Karpas-422 (cell line): ENCODE results near the gene FAM209B. TPM values are rescaled to one million over a fixed set of nuclear protein-coding genes. Genes with fewer than 3 reads are reported as not detected.

Experiments
- DNase-seq: peaks from one replicate; pipeline ENCODE4 v3.0.0-alpha.2; 2015
- H2AFZ ChIP-seq: fragments of 200-600 bp; sonication (generic); 2 replicates; pipeline ENCODE4 v1.6.1; 2014; ENCODE audit warnings: antibody characterized with exemption, low read length, mixed read lengths
- H3K27ac ChIP-seq: fragments of 200-600 bp; sonication (generic); 2 replicates; pipeline ENCODE4 v1.5.1; 2014; ENCODE audit warnings: mild to moderate bottlenecking, low read length, moderate library complexity
- H3K27me3 ChIP-seq: fragments of 200-600 bp; sonication (generic); 2 replicates; pipeline ENCODE4 v1.6.1; 2014; ENCODE audit warnings: low read length, mixed read lengths
- H3K36me3 ChIP-seq: fragments of 200-600 bp; sonication (generic); 2 replicates; pipeline ENCODE4 v1.6.1; 2014; ENCODE audit warnings: low read length, mixed read lengths; ENCODE audit not compliant: insufficient read depth
- H3K4me1 ChIP-seq: fragments of 200-600 bp; sonication (generic); 2 replicates; pipeline ENCODE4 v1.6.1; 2014; ENCODE audit warnings: mild to moderate bottlenecking, low read length, mixed read lengths
- H3K4me2 ChIP-seq: fragments of 200-600 bp; sonication (generic); 2 replicates; pipeline ENCODE4 v1.6.1; 2014; ENCODE audit warnings: low read length, low read depth, mild to moderate bottlenecking; ENCODE audit not compliant: poor library complexity, severe bottlenecking
- H3K4me3 ChIP-seq: fragments of 200-600 bp; sonication (generic); 2 replicates; pipeline ENCODE4 v1.5.1; 2014; ENCODE audit warnings: mild to moderate bottlenecking, antibody characterized with exemption, low read length, mixed read lengths
- H3K79me2 ChIP-seq: fragments of 200-600 bp; sonication (generic); 2 replicates; pipeline ENCODE4 v1.6.1; 2014; ENCODE audit warnings: mild to moderate bottlenecking, low read length, mixed read lengths
- H3K9ac ChIP-seq: fragments of 200-600 bp; sonication (generic); 2 replicates; pipeline ENCODE4 v1.6.0; 2014; ENCODE audit warnings: low read length
- H3K9me2 ChIP-seq: fragments of 200-600 bp; sonication (generic), shearing (Covaris generic); replicated peaks from 2 replicates; pipeline ENCODE4 v1.6.0; 2014; ENCODE audit warnings: mild to moderate bottlenecking, low read length, moderate library complexity; ENCODE audit not compliant: insufficient read depth
- H3K9me3 ChIP-seq: fragments of 300-700, 200-600 bp; sonication (generic); 2 replicates; pipeline ENCODE4 v1.6.1; 2014; ENCODE audit warnings: low read length, mixed read lengths
- H4K20me1 ChIP-seq: fragments of 200-600 bp; sonication (generic); 2 replicates; pipeline ENCODE4 v1.6.1; 2014; ENCODE audit warnings: mild to moderate bottlenecking, antibody characterized with exemption, low read length, low read depth; ENCODE audit not compliant: insufficient read depth
- total RNA-seq: library from RNA; depleted of rRNA; stranded (reverse); fragments of >200 nt; shearing (Covaris generic); gene quantifications from 2 replicates; pipeline ENCODE4 v1.2.3, GENCODE V29; 2014; ENCODE audit warnings: low replicate concordance

Gene FAM209B
- total RNA-seq, 1 experiment from 2014 or later: 0.60 TPM

GRCh38 chr20:56511926-56512325 lies 21.1 kb upstream of the FAM209B start:
- Histone ChIP-seq H3K79me2 (peaks cover 27% of the 10 kb centered on the region; the same call in 1 of the 2 replicates), H3K9me3 (no peaks in the 10 kb centered on the region), H3K9me2 (no peaks in the 10 kb centered on the region), H3K27ac (no peak overlapping the region), H4K20me1 (no peaks in the 10 kb centered on the region), H2AFZ (no peak overlapping the region), H3K4me3 (no peak overlapping the region), H3K9ac (no peak overlapping the region), H3K27me3 (no peaks in the 10 kb centered on the region), H3K4me1 (peaks cover 10% of the 10 kb centered on the region), H3K4me2 (no peak overlapping the region), H3K36me3 (peaks cover 9% of the 10 kb centered on the region; the same call in 1 of the 2 replicates)
- DNase-seq: peak; percentile 5

DNA sequence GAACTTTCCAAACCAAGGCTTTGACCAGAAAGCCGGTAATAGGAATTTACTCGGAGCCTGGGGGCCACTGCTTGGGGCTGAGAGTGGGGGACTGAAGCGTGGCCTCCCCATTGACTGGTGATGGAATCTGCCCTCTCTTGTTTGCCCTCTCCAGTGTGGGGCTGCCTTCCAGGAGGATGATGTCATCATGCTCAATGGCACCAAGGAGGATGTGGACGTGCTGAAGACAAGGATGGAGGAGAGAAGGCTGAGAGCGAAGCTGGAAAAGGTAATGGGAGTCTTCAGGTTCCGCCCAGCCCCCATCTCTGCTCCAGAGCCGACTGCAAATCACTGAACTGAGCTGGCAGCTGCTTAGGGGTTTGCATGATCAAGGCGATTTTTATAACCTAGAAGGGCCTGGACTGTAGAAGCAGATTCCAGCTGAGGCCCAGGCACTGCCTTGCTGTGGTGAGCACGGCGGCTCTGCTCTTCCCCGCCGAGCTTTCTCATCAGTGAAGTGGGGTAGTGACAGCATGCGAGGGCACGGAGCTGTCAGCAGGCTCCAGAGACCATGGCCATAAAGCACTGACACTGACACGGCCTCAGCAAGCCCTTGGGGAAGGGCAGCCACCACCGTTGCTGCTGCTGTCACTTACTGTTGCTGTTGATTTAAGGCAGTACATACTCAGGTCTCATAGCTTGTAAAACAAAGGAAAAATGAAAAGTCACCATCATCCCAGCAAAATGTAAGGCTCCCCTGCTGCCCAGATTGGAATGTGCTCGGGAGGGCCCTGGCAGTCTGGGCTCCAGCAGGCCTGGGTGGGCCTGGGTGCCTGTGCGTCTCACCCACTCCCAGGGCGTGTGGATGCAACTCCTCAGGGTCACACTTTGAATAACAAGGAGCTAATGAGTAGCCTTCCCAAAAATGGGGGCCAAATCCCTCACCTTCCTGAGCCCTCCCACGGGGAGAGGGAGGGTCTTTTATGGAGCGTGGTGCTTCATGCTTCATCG lies 19.6 kb upstream of the FAM209B start:
- Histone ChIP-seq H3K79me2 (peaks cover 14% of the 10 kb centered on the region; the same call in 1 of the 2 replicates), H3K27ac (no peak overlapping the region), H3K36me3 (peaks cover 25% of the 10 kb centered on the region), H3K4me1 (peaks cover 6% of the 10 kb centered on the region), H3K4me2 (no peak overlapping the region), H3K9ac (no peak overlapping the region), H3K4me3 (no peak overlapping the region), H4K20me1 (no peaks in the 10 kb centered on the region), H3K9me3 (no peaks in the 10 kb centered on the region), H3K9me2 (no peaks in the 10 kb centered on the region), H3K27me3 (no peaks in the 10 kb centered on the region), H2AFZ (no peak overlapping the region)
- peak; percentile 34 for DNase-seq

- Histone ChIP-seq H3K9me3 (no peaks in the 10 kb centered on the region; the same call in 1 of the 2 replicates), H3K9me2 (no peaks in the 10 kb centered on the region), H3K36me3 (peaks cover 44% of the 10 kb centered on the region), H4K20me1 (no peaks in the 10 kb centered on the region), H2AFZ (no peak overlapping the region), H3K4me3 (no peak overlapping the region), H3K27ac (no peak overlapping the region), H3K9ac (no peak overlapping the region), H3K4me2 (no peak overlapping the region), H3K79me2 (no peaks in the 10 kb centered on the region), H3K27me3 (no peaks in the 10 kb centered on the region), H3K4me1 (no peaks in the 10 kb centered on the region)
- DNase-seq: no peak
Measured at GRCh38 chr20:56516631-56517030, 16.4 kb upstream of the FAM209B start.

DNA sequence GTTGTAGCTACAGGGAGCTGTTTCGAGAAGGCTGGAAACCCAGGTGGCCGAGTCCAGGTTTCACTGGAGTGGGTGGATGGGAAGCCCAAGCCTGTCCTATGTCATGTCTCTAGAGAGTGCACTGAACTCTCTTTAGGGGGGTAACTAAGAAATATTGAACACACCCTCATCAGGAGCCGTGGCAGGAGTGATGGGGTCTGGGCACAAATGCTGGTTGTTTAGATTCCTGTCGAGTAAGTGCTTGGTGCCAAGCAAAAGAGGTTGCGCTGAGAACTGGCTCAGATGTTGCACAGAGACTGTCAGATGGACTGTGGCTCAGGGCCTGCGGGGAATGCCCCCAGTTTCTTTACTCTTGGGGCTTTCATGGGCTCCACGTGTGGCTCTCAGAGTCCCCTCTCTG lies 15.8 kb upstream of the FAM209B start:
- H3K27me3 ChIP-seq: no peaks in the 10 kb centered on the region
- H3K79me2 ChIP-seq: no peaks in the 10 kb centered on the region
- no peak overlapping the region for H3K27ac ChIP-seq
- no peaks in the 10 kb centered on the region for H4K20me1 ChIP-seq
- no peak overlapping the region for H2AFZ ChIP-seq
- no peaks in the 10 kb centered on the region for H3K9me2 ChIP-seq
- no peaks in the 10 kb centered on the region; the same call in 1 of the 2 replicates for H3K9me3 ChIP-seq
- H3K4me2 ChIP-seq: no peak overlapping the region
- H3K4me3 ChIP-seq: no peak overlapping the region
- DNase-seq: no peak
- H3K4me1 ChIP-seq: no peaks in the 10 kb centered on the region
- no peak overlapping the region for H3K9ac ChIP-seq
- H3K36me3 ChIP-seq: peaks cover 44% of the 10 kb centered on the region

DNA sequence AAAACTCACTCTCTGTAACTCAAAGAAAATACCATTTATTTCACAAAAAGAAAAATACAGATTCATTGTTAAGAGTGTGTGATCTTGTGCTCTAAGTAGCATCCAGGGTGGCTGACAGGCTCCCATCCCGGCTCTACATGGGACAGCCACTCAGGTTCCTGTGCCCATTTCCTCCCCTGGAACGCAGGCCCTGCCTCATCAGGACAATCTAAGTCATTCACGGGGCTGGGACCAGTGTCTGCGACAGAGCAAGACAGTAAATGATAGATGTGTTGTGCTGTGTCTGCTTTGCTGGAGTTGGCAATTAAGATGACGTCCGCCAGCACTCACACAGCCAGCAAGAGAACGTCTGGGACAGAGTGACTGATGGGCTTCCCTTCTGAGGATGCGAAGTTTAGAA lies 15.4 kb upstream of the FAM209B start:
- H3K27ac ChIP-seq: no peak overlapping the region
- no peak overlapping the region for H3K9ac ChIP-seq
- no peaks in the 10 kb centered on the region for H4K20me1 ChIP-seq
- no peak for DNase-seq
- no peak overlapping the region for H2AFZ ChIP-seq
- no peaks in the 10 kb centered on the region for H3K9me2 ChIP-seq
- H3K36me3 ChIP-seq: peaks cover 44% of the 10 kb centered on the region
- H3K79me2 ChIP-seq: no peaks in the 10 kb centered on the region
- no peaks in the 10 kb centered on the region; the same call in 1 of the 2 replicates for H3K9me3 ChIP-seq
- no peak overlapping the region for H3K4me3 ChIP-seq
- no peak overlapping the region for H3K4me2 ChIP-seq
- H3K4me1 ChIP-seq: no peaks in the 10 kb centered on the region
- no peaks in the 10 kb centered on the region for H3K27me3 ChIP-seq

- H3K27me3 ChIP-seq: no peaks in the 10 kb centered on the region
- H3K27ac ChIP-seq: no peak overlapping the region
- no peaks in the 10 kb centered on the region for H3K9me2 ChIP-seq
- no peak overlapping the region for H3K4me2 ChIP-seq
- H4K20me1 ChIP-seq: no peaks in the 10 kb centered on the region
- H3K9me3 ChIP-seq: no peaks in the 10 kb centered on the region; the same call in 1 of the 2 replicates
- no peak for DNase-seq
- no peak overlapping the region for H3K4me3 ChIP-seq
- no peak overlapping the region for H3K9ac ChIP-seq
- no peaks in the 10 kb centered on the region for H3K79me2 ChIP-seq
- no peaks in the 10 kb centered on the region for H3K4me1 ChIP-seq
- no peak overlapping the region for H2AFZ ChIP-seq
- peaks cover 44% of the 10 kb centered on the region for H3K36me3 ChIP-seq
Measured at GRCh38 chr20:56518126-56518525, 14.9 kb upstream of the FAM209B start.

DNA sequence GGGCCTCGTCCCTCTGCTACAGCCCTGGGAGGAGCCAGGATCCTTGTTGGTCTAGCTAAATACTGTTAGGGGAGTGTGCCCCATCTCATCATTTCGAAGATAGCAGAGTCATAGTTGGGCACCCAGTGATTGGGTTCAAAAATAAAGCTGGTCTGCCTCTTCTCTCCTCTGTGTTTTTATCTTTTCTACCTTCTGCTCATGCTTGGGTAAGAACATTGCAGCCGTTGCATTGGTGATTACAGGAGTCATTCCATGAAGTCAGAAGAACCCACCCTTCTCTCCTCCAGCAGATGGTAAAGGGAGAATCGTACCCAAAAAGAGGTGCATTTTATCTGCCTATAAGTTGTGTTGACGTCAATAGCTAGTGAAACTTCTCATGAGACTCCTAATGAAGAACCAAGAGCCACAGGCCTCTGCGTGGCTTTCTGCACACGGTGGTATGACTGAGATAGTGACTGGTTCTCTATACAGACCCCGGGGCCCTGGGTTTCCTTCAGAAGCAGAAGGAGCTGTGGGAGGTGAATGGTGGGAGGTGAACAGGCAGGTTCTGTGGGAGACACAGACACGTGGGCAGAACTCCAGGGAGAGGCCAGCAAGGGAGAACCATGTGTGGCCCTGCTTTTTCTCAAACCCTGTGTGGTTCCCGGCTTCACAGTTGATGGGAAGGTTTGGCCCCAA lies 14.2 kb upstream of the FAM209B start:
- DNase-seq: no peak
- H3K9ac ChIP-seq: no peak overlapping the region
- H3K27me3 ChIP-seq: no peaks in the 10 kb centered on the region
- no peaks in the 10 kb centered on the region for H3K9me2 ChIP-seq
- peaks cover 44% of the 10 kb centered on the region for H3K36me3 ChIP-seq
- H2AFZ ChIP-seq: no peak overlapping the region
- no peaks in the 10 kb centered on the region for H4K20me1 ChIP-seq
- H3K4me3 ChIP-seq: no peak overlapping the region
- H3K4me2 ChIP-seq: no peak overlapping the region
- H3K9me3 ChIP-seq: no peaks in the 10 kb centered on the region; the same call in 1 of the 2 replicates
- H3K79me2 ChIP-seq: no peaks in the 10 kb centered on the region
- H3K27ac ChIP-seq: no peak overlapping the region
- no peaks in the 10 kb centered on the region for H3K4me1 ChIP-seq

- no peak overlapping the region for H2AFZ ChIP-seq
- H3K9me3 ChIP-seq: no peaks in the 10 kb centered on the region; the same call in 1 of the 2 replicates
- no peaks in the 10 kb centered on the region for H4K20me1 ChIP-seq
- H3K9ac ChIP-seq: no peak overlapping the region
- H3K4me1 ChIP-seq: no peaks in the 10 kb centered on the region
- no peaks in the 10 kb centered on the region for H3K79me2 ChIP-seq
- no peaks in the 10 kb centered on the region for H3K9me2 ChIP-seq
- H3K27me3 ChIP-seq: no peaks in the 10 kb centered on the region
- H3K27ac ChIP-seq: no peak overlapping the region
- peaks cover 44% of the 10 kb centered on the region for H3K36me3 ChIP-seq
- H3K4me2 ChIP-seq: no peak overlapping the region
- no peak for DNase-seq
- no peak overlapping the region for H3K4me3 ChIP-seq
Measured at GRCh38 chr20:56519551-56519950, 13.5 kb upstream of the FAM209B start.
